GM21717 (cell line): ENCODE data around the gene CDH24.
A peak's percentile ranks its signal among the peaks of the same experiment; 100 is the strongest.

ENCODE experiments used
- ATAC-seq: cut with Tn5 transposase; IDR thresholded peaks from one replicate; pipeline ENCODE4 v1.9.1; 2021; ENCODE audit warnings: mild to moderate bottlenecking, moderate library complexity; ENCODE audit not compliant: unreplicated experiment

CDH24 gene

GRCh38 chr14:23045419-23046357, 11.6 kb downstream of the CDH24 start:
- no peak for ATAC-seq

DNA sequence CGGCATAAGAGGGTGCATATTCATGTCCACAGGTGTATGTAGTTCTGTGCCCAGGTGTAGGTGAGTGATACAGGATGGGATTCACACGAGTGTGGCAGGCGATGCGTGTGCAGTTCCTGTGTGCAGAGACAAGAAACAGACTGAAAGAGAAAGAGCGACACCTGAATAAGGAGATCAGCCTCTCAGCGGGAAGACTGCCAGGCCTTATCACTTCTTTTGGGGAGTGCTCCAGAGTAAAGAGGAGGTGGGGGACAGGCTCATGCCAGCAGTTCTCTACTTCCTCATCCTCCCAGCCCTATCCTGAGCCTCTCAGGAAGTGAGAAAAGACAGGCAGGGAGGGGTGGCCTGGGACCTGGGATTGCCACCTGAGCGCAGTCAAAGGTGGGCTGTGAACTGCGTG, 12.5 kb downstream of the CDH24 start:
- no peak for ATAC-seq

- no peak for ATAC-seq
Measured at GRCh38 chr14:23043754-23044153, 13.6 kb downstream of the CDH24 start.

GRCh38 chr14:23043145-23043544, 14.2 kb downstream of the CDH24 start:
- no peak for ATAC-seq

DNA sequence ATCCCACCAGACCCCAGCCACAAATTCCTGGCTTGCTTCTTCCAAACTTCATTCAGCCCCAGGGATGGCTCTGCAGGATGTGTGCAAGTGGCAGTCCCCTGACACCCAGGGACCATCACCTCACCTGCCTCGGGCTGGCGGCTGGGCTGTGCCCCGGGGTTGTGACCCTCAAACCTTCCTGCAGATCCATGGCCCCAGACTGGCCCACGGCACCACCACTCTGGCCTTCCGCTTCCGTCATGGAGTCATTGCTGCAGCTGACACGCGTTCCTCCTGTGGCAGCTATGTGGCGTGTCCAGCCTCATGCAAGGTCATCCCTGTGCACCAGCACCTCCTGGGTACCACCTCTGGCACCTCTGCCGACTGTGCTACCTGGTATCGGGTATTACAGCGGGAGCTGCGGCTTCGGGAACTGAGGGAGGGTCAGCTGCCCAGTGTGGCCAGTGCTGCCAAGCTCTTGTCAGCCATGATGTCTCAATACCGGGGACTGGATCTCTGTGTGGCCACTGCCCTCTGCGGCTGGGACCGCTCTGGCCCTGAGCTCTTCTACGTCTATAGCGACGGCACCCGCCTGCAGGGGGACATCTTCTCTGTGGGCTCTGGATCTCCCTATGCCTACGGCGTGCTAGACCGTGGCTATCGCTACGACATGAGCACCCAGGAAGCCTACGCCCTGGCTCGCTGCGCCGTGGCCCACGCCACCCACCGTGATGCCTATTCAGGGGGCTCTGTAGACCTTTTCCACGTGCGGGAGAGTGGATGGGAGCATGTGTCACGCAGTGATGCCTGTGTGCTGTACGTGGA, 15.0 kb downstream of the CDH24 start, which contains the start of gene PSMB11:
PSMB11 (plus strand) TSS at position 51 of the 804 bp plus-strand sequence; CDS start at position 65, 14 bp downstream.
- ATAC-seq: no peak

DNA sequence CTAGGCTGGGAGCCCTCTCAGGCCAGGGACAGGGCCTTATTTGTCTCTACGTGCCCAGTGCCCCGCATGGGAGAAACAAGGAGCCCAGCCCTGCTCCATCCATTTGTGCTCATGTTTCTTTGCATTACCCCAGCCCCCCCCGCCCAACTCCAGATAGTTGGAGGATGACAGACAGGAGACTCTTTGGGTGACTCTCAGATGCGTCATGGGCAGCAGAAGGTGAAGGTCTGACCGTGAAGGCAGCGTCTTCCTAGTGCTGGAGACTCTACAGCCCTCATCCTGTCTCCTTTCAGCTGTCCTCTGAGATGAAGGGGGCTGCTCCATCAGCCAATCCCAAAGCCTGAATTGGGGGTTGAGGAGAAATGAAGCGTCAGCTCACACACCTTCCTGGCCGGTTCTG, 15.6 kb downstream of the CDH24 start:
- no peak for ATAC-seq

DNA sequence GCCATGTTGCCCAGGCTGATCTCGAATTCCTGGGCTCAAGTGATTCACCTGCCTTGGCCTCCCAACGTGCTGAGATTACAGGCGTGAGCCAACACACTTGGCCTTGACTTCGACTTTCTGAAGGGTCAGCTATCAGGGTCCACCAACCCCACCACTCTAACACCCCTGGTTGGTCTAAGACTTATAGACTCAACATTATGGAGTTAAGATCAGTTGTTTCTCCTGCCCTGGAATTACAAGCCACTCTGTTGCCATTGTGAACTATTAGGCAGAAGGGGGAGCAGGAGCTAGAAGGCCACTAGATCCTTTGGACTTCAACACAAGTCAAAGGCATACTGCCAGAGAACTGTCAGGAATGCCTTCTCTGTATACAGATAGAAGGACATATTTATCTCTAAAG, 17.2 kb downstream of the CDH24 start:
- ATAC-seq: no peak

GRCh38 chr14:23035303-23036144, 21.8 kb downstream of the CDH24 start:
- no peak for ATAC-seq

- peak; percentile 90 for ATAC-seq
Measured at GRCh38 chr14:23034498-23035302, 22.6 kb downstream of the CDH24 start, which contains the start of gene PSMB5. Gene PSMB5, minus strand, starts transcription at chr14:23034900. Its CDS starts 19 bp downstream, at chr14:23034881.

GRCh38 chr14:23033801-23034497, 23.4 kb downstream of the CDH24 start:
- no peak for ATAC-seq

GRCh38 chr14:23033251-23033727, 24.0 kb downstream of the CDH24 start:
- ATAC-seq: no peak

DNA sequence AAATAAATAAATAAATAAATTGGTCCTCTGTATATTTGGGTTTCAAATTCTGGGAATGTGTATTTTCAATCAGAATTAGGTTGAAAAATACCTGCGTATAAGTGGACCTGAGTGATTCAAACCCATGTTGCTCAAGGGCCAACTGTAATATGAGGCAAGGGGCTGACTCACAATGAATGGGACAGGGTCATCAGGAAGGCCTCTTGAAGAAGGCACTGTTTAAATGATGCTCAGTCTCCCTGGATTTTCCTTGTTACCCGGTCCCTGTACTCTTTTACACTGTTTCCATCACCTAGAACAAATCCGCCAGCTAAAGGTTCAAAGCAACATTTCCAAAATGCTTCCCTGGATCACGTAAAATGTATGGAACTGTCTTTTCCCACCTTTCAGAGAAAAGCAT, 26.4 kb downstream of the CDH24 start:
- ATAC-seq: no peak

- ATAC-seq: no peak
Measured at GRCh38 chr14:23028799-23029198, 28.5 kb downstream of the CDH24 start.

DNA sequence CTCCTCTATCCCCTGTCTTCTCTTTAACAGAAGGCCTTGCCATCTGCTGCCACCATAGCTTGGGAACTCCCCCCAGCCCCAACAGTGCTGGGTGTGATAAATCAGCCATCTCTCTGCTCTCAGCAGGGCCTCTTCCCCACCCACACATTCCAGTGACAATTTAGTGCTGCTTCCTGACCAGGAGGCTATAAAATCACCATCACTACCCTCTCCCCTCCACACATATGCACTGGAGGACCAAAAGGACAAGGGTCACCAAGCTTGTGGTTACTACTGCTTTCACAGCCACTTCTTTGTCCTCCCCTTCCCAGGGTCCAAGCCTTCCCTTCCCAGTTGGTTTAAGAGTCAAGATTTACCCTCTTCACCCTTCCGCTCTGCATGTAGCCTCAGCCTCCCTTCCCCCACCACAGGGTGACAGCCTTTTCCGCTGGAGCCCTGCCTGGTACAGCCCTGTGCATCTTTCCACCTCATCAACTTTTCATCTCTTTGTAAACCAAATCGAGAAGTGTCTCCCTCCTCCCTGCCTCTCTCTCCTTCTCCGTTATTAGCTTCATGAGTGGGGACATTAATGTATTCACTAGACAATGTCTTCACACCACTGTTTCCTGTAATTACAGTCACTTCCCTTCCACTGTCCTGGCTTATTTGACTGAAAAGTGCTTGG, 32.0 kb downstream of the CDH24 start:
- ATAC-seq: no peak

- no peak for ATAC-seq
Measured at GRCh38 chr14:23024612-23025075, 32.7 kb downstream of the CDH24 start.

DNA sequence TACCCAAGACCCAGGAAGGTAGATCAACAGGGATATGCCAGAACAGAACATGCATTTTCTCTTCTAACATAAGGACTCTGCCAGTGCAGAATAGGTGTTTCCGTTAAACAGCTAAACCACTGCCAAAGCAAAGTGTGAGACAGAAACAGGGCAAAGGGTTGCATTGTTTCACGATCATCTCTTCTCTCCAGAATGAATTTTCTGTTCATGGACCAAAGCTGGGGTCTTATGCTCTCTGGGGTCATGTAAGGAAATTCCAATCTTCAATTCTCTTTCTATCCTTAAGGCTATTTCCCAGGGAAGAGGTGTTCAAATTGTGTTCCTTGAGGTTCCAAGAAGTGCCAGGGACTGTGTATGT, 33.5 kb downstream of the CDH24 start:
- no peak for ATAC-seq

DNA sequence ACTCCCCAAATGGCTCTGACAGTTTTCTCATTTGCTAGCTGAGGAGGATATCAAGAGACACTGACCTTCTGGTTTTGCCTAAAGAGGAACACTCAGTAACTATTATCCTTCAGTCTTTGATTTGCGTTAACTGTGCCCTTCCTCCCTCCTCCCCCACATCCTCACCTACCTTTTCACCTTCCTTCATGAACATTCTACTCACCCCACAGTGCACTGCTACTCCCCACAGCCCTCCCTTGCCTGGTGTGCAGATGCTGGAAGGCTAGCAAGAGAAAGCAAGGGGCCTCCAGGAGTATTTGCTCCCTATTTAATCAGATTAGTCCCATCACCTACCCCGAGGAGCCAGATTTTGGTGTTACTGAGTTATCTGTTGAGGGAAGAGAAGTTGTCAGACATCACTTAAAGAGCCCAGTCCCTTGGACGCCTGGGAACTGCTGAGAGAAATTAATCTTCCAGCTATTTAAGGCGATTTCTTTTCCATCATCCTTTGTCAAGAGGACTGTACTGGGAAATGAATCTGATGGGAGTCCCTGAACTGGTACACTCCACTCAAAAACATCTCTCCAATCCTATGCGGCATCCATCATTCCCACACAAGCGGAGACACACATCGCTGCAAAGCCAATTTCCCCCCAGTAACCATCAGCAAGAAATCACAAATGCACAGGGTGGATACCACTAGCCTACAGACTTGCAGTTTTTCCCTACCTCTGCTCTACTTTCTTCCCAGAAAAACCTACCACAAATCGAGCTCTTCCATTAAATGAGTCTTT, 34.1 kb downstream of the CDH24 start:
- ATAC-seq: no peak

GRCh38 chr14:23021889-23022442, 35.4 kb downstream of the CDH24 start:
- ATAC-seq: no peak
